GM19351 (cell line): ENCODE data around the gene PPP2R2C.

Source experiments
- ATAC-seq: cut with Tn5 transposase; IDR thresholded peaks from one replicate; pipeline ENCODE4 v1.9.1; 2021; ENCODE audit warnings: mild to moderate bottlenecking, moderate library complexity; ENCODE audit not compliant: unreplicated experiment

PPP2R2C gene

GRCh38 chr4:6368096-6368495, 104.3 kb downstream of the PPP2R2C start:
- no peak for ATAC-seq

GRCh38 chr4:6367371-6367851, 105.0 kb downstream of the PPP2R2C start:
- ATAC-seq: no peak

GRCh38 chr4:6366581-6366980, 105.8 kb downstream of the PPP2R2C start:
- no peak for ATAC-seq

GRCh38 chr4:6365545-6366086, 106.8 kb downstream of the PPP2R2C start:
- ATAC-seq: no peak

GRCh38 chr4:6364581-6364980, 107.8 kb downstream of the PPP2R2C start:
- ATAC-seq: no peak

- ATAC-seq: no peak
Measured at GRCh38 chr4:6364146-6364545, 108.3 kb downstream of the PPP2R2C start.

- no peak for ATAC-seq
Measured at GRCh38 chr4:6362896-6363295, 109.5 kb downstream of the PPP2R2C start.

- no peak for ATAC-seq
Measured at GRCh38 chr4:6362243-6362885, 110.0 kb downstream of the PPP2R2C start.

- no peak for ATAC-seq
Measured at GRCh38 chr4:6361076-6361784, 111.2 kb downstream of the PPP2R2C start.

GRCh38 chr4:6360385-6360784, 112.0 kb downstream of the PPP2R2C start:
- no peak for ATAC-seq

GRCh38 chr4:6359536-6360308, 112.7 kb downstream of the PPP2R2C start:
- ATAC-seq: no peak

GRCh38 chr4:6357476-6357875, 114.9 kb downstream of the PPP2R2C start:
- ATAC-seq: no peak

GRCh38 chr4:6356076-6356560, 116.3 kb downstream of the PPP2R2C start:
- ATAC-seq: no peak

GRCh38 chr4:6355052-6355451, 117.4 kb downstream of the PPP2R2C start:
- ATAC-seq: no peak

GRCh38 chr4:6354626-6355025, 117.8 kb downstream of the PPP2R2C start:
- no peak for ATAC-seq

GRCh38 chr4:6354119-6354518, 118.3 kb downstream of the PPP2R2C start:
- no peak for ATAC-seq

GRCh38 chr4:6352031-6352692, 120.3 kb downstream of the PPP2R2C start:
- ATAC-seq: no peak

- no peak for ATAC-seq
Measured at GRCh38 chr4:6351246-6352000, 121.0 kb downstream of the PPP2R2C start.

GRCh38 chr4:6350646-6351045, 121.8 kb downstream of the PPP2R2C start:
- no peak for ATAC-seq
